Measurements from ENCODE around the gene MED16. TPM values are rescaled to one million over a fixed set of nuclear protein-coding genes. Genes with fewer than 3 reads are reported as not detected.

MED16 gene
- total RNA-seq, 6 experiments from 2014 or later = 32.0 to 35.7 (median 33.3) TPM

- Histone ChIP-seq H3K9me3 (no peaks in the 10 kb centered on the region), H3K36me3 (no peaks in the 10 kb centered on the region), H3K4me1 (peaks cover 0 to 21% (median 0%) of the 10 kb centered on the region in 4 donors), H3K4me3 (peak within 1 kb of the TSS in 1 of 3 donors; percentile 7), H3K27ac (no peak within 1 kb of the TSS), H3K27me3 (peaks cover 10 to 41% of the 10 kb centered on the region in 2 donors)
- TF ChIP-seq POLR2A (IDR thresholded peaks at IDR 0.05) = no peak
- peak; percentile 29 to 56 (median 38) for TF ChIP-seq CTCF (IDR thresholded peaks at IDR 0.05)
- ATAC-seq (peak in 3 of 4 donors; percentile 3 to 14 (median 8)), DNase-seq (no peak)
- intact Hi-C loops (cut with DNase I) = loop anchor here (5.0 kb wide), 3 partner anchors 50 to 150 kb away; no protein-coding TSS in a partner anchor
- WGBS (ENCODE audit: insufficient coverage, low coverage, low lambda C conversion rate, missing lambda C conversion rate) = 5% methylated on average over 8 of the region's 87 CpGs
Observed at GRCh38 chr19:917323-918151, 24.6 kb upstream of the MED16 start, which contains the start of gene KISS1R. KISS1R (plus strand) TSS chr19:917333; CDS start chr19:917503, 170 bp downstream.

GRCh38 chr19:916645-917322 is 23.8 kb upstream of the MED16 start:
- no peak overlapping the region for H3K27ac ChIP-seq
- H3K4me3 ChIP-seq = peak overlapping the region in 1 of 3 donors; percentile 7
- ATAC-seq (no peak), DNase-seq (no peak)
- WGBS (ENCODE audit: insufficient coverage, low coverage, low lambda C conversion rate, missing lambda C conversion rate) = 27% methylated on average over 7 of the region's 35 CpGs
- peaks cover 10 to 41% of the 10 kb centered on the region in 2 donors for H3K27me3 ChIP-seq
- H3K4me1 ChIP-seq = peaks cover 0 to 21% (median 0%) of the 10 kb centered on the region in 4 donors
- H3K36me3 ChIP-seq = no peaks in the 10 kb centered on the region
- intact Hi-C loops (cut with DNase I) = loop anchor here (5.0 kb wide), 3 partner anchors 49 to 149 kb away; no protein-coding TSS in a partner anchor
- H3K9me3 ChIP-seq = no peaks in the 10 kb centered on the region
- TF ChIP-seq CTCF (IDR thresholded peaks at IDR 0.05) (no peak), POLR2A (IDR thresholded peaks at IDR 0.05) (no peak)

- Histone ChIP-seq H3K36me3 (no peaks in the 10 kb centered on the region), H3K9me3 (no peaks in the 10 kb centered on the region), H3K27me3 (peaks cover 10 to 15% of the 10 kb centered on the region in 2 donors), H3K27ac (peak within 1 kb of the TSS; percentile 78 to 93 (median 80)), H3K4me1 (peaks cover 0 to 13% (median 0%) of the 10 kb centered on the region in 4 donors), H3K4me3 (peak within 1 kb of the TSS; percentile 72 to 74 (median 73))
- 1% methylated on average over 35 of the region's 76 CpGs for WGBS (ENCODE audit: insufficient coverage, low coverage, low lambda C conversion rate, missing lambda C conversion rate)
- TF ChIP-seq POLR2A (IDR thresholded peaks at IDR 0.05) (peak; percentile 64), CTCF (IDR thresholded peaks at IDR 0.05) (no peak)
- intact Hi-C loops (cut with DNase I) = no loop called here
- peak; percentile 86 to 93 (median 88) for ATAC-seq
- peak; percentile 87 to 89 (median 87) for DNase-seq
Observed at GRCh38 chr19:913080-913748, 20.2 kb upstream of the MED16 start, which contains the start of gene R3HDM4. R3HDM4 (minus strand) TSS chr19:913219; CDS start chr19:913157, 62 bp downstream.

Measured in right lobe of liver (tissue), 6 donors.